ENCODE results near the gene MET. TPM values are rescaled to one million over a fixed set of nuclear protein-coding genes. Genes with fewer than 3 reads are reported as not detected.

Gene MET
- total RNA-seq, 1 experiment from 2014 or later = 5.0 TPM

- H3K4me3 Mint-ChIP-seq = no peak overlapping the region
- WGBS (ENCODE audit: extremely low coverage, insufficient read length, low lambda C conversion rate) = no CpG with 5 or more reads among the region's 2 CpGs
- Histone ChIP-seq H3K27me3 (ENCODE audit: insufficient read depth, low read length) (no peaks in the 10 kb centered on the region), H3K23ac (ENCODE audit: insufficient read length, low read depth, low read length) (no peak overlapping the region), H2AFZ (ENCODE audit: low read length) (no peak overlapping the region), H3K9me3 (ENCODE audit: control insufficient read depth, low read depth, low read length) (no peaks in the 10 kb centered on the region), H2BK15ac (ENCODE audit: low read depth, low read length) (no peak overlapping the region), H3K18ac (ENCODE audit: insufficient read length, low read depth, low read length) (no peak overlapping the region), H3K4me1 (ENCODE audit: insufficient read depth, low read length) (no peaks in the 10 kb centered on the region), H3K4ac (ENCODE audit: low read depth, low read length) (no peak overlapping the region), H2AK5ac (ENCODE audit: insufficient read length, low read length) (no peak overlapping the region), H2BK120ac (ENCODE audit: low read depth, low read length, poor library complexity, severe bottlenecking) (no peak overlapping the region), H3K79me1 (ENCODE audit: insufficient read depth, low read depth, low read length, poor library complexity, severe bottlenecking) (no peaks in the 10 kb centered on the region), H3K27ac (ENCODE audit: insufficient read length, low read depth, low read length) (no peak overlapping the region), H3T11ph (ENCODE audit: low read length) (no peak overlapping the region), H2BK20ac (ENCODE audit: low read depth, low read length, poor library complexity, severe bottlenecking) (no peak overlapping the region), H4K5ac (ENCODE audit: insufficient read length, low read depth, low read length) (no peak overlapping the region), H4K20me1 (ENCODE audit: control insufficient read depth, insufficient read depth, insufficient read length) (no peaks in the 10 kb centered on the region), H3K14ac (ENCODE audit: insufficient read depth, low read length) (no peak overlapping the region), H2BK5ac (ENCODE audit: insufficient read length, low read length) (no peak overlapping the region), H3K23me2 (ENCODE audit: insufficient read length, low read depth, low read length, poor library complexity, severe bottlenecking) (no peaks in the 10 kb centered on the region), H3K79me2 (ENCODE audit: insufficient read depth, low read length) (no peaks in the 10 kb centered on the region), H3K4me2 (ENCODE audit: insufficient read depth, insufficient read length, low read length) (no peak overlapping the region), H3K56ac (ENCODE audit: insufficient read length, low read depth, low read length) (no peak overlapping the region), H3K9ac (ENCODE audit: extremely low read depth, insufficient read length, low read length) (no peak overlapping the region), H4K8ac (replicated peaks; ENCODE audit: insufficient read length, low read depth, low read length) (no peak overlapping the region), H4K91ac (ENCODE audit: insufficient read length, low read depth, low read length) (no peak overlapping the region), H2BK12ac (ENCODE audit: insufficient read length, low read depth, low read length) (no peak overlapping the region)
- peaks cover 15% of the 10 kb centered on the region in 2 experiments for H3K4me1 Mint-ChIP-seq
- DNase-seq = no peak
- H3K9me3 Mint-ChIP-seq = peaks cover 0 to 4% of the 10 kb centered on the region in 2 experiments; a peak in 1 of 5 replicates
- H3K27me3 Mint-ChIP-seq (ENCODE audit: low read depth) = peaks cover 49% of the 10 kb centered on the region
- H3K27ac Mint-ChIP-seq = no peak overlapping the region
- H3K36me3 Mint-ChIP-seq (ENCODE audit: insufficient read depth in 1 of 3, low read depth in 3 of 3) = no peaks in the 10 kb centered on the region
- TF ChIP-seq, protein P1, sequence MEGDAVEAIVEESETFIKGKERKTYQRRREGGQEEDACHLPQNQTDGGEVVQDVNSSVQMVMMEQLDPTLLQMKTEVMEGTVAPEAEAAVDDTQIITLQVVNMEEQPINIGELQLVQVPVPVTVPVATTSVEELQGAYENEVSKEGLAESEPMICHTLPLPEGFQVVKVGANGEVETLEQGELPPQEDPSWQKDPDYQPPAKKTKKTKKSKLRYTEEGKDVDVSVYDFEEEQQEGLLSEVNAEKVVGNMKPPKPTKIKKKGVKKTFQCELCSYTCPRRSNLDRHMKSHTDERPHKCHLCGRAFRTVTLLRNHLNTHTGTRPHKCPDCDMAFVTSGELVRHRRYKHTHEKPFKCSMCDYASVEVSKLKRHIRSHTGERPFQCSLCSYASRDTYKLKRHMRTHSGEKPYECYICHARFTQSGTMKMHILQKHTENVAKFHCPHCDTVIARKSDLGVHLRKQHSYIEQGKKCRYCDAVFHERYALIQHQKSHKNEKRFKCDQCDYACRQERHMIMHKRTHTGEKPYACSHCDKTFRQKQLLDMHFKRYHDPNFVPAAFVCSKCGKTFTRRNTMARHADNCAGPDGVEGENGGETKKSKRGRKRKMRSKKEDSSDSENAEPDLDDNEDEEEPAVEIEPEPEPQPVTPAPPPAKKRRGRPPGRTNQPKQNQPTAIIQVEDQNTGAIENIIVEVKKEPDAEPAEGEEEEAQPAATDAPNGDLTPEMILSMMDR (conservative IDR thresholded peaks at IDR 0.05) = no peak
Observed at GRCh38 chr7:116776046-116776445, 104.0 kb downstream of the MET start.

All from H9 (cell line).